Vagina (tissue), 2 donors: ENCODE results near the gene NEDD1.

ENCODE experiments used
- CTCF ChIP-seq, 3 experiments: fragments of 450-650 bp in 2 of 3; fragments of 200-600 bp in 1 of 3; sonication (generic) in 1 of 3; IDR thresholded peaks; one replicate each; pipeline ENCODE4 v1.5.1; 2017 to 2019; ENCODE audit warnings: antibody characterized with exemption in 3 of 3, mild to moderate bottlenecking in 2 of 3, moderate library complexity in 2 of 3
- POLR2A ChIP-seq, 2 donors: fragments of 450-650 bp; IDR thresholded peaks; one replicate each; pipeline ENCODE4 v1.6.1; 2017; ENCODE audit warnings: antibody characterized with exemption in 2 of 2, mild to moderate bottlenecking in 2 of 2, moderate library complexity in 2 of 2

DNA sequence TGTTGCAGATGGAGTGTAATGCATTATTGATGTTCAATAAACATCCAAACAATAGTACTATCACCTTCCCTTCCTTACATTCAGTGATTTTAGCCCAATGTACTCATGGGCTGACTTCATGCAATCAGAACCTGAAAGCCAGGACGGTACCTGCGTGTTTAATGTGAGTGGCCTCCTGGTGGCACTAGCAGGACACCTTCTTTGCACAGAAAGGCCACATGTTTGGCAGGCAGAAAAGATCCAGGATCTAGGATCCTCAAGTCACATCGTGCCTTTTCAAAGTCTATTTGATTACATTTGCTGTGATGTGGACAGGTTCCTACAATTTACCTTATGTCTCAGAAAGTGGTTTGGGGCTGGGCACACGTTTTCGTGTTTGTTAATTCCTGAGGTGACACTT, 82.9 kb downstream of the NEDD1 start:
- TF ChIP-seq CTCF (IDR thresholded peaks at IDR 0.05) (no peak), POLR2A (IDR thresholded peaks at IDR 0.05) (no peak)
